Glomerular endothelial cell (primary cell): ENCODE data around the gene MVB12B. TPM values are rescaled to one million over a fixed set of nuclear protein-coding genes. Genes with fewer than 3 reads are reported as not detected.

Source experiments
- DNase-seq: peaks from one replicate; pipeline ENCODE4 v3.0.0-alpha.2; 2011; ENCODE audit warnings: low read depth, low spot score; ENCODE audit errors: extremely low read depth
- total RNA-seq: library from RNA; depleted of rRNA; stranded (reverse); fragments of >200 nt; gene quantifications from 2 replicates; pipeline ENCODE4 v1.2.3, GENCODE V29; 2015

Gene MVB12B
- total RNA-seq, 1 donor from 2014 or later: 11.4 TPM

GRCh38 chr9:126401107-126401506 lies 74.5 kb downstream of the MVB12B start:
- no peak for DNase-seq

- no peak for DNase-seq
These were observed 75.0 kb downstream of the MVB12B start for GRCh38 chr9:126401581-126401980.

- no peak for DNase-seq
These were observed 76.8 kb downstream of the MVB12B start for GRCh38 chr9:126403397-126403796.

- no peak for DNase-seq
These were observed 77.8 kb downstream of the MVB12B start for GRCh38 chr9:126404459-126404858.

GRCh38 chr9:126406075-126406667 lies 79.5 kb downstream of the MVB12B start:
- DNase-seq: no peak

- no peak for DNase-seq
These were observed 80.7 kb downstream of the MVB12B start for GRCh38 chr9:126407114-126407870.

- DNase-seq: no peak
These were observed 81.4 kb downstream of the MVB12B start for GRCh38 chr9:126408004-126408403.

- no peak for DNase-seq
These were observed 83.6 kb downstream of the MVB12B start for GRCh38 chr9:126410229-126410628.

GRCh38 chr9:126411225-126411947 lies 84.8 kb downstream of the MVB12B start:
- DNase-seq: no peak

GRCh38 chr9:126411948-126412284 lies 85.3 kb downstream of the MVB12B start:
- no peak for DNase-seq

GRCh38 chr9:126412905-126413304 lies 86.3 kb downstream of the MVB12B start:
- no peak for DNase-seq

- DNase-seq: no peak
These were observed 86.9 kb downstream of the MVB12B start for GRCh38 chr9:126413391-126414068.

GRCh38 chr9:126415741-126416370 lies 89.2 kb downstream of the MVB12B start:
- DNase-seq: no peak

- no peak for DNase-seq
These were observed 90.4 kb downstream of the MVB12B start for GRCh38 chr9:126417043-126417442.

GRCh38 chr9:126417684-126418083 lies 91.1 kb downstream of the MVB12B start:
- DNase-seq: no peak

GRCh38 chr9:126418608-126419007 lies 92.0 kb downstream of the MVB12B start:
- DNase-seq: no peak

GRCh38 chr9:126419475-126419874 lies 92.8 kb downstream of the MVB12B start:
- no peak for DNase-seq

GRCh38 chr9:126420135-126420534 lies 93.5 kb downstream of the MVB12B start:
- DNase-seq: no peak

GRCh38 chr9:126420643-126421564 lies 94.3 kb downstream of the MVB12B start:
- no peak for DNase-seq
